ENCODE data around the gene ODR4.
"Not testable (repeated sequence)": the region's sequence is repeated elsewhere in the genome, so short reads cannot be mapped to it uniquely, and the experiment has no call there.

ODR4 gene

DNA sequence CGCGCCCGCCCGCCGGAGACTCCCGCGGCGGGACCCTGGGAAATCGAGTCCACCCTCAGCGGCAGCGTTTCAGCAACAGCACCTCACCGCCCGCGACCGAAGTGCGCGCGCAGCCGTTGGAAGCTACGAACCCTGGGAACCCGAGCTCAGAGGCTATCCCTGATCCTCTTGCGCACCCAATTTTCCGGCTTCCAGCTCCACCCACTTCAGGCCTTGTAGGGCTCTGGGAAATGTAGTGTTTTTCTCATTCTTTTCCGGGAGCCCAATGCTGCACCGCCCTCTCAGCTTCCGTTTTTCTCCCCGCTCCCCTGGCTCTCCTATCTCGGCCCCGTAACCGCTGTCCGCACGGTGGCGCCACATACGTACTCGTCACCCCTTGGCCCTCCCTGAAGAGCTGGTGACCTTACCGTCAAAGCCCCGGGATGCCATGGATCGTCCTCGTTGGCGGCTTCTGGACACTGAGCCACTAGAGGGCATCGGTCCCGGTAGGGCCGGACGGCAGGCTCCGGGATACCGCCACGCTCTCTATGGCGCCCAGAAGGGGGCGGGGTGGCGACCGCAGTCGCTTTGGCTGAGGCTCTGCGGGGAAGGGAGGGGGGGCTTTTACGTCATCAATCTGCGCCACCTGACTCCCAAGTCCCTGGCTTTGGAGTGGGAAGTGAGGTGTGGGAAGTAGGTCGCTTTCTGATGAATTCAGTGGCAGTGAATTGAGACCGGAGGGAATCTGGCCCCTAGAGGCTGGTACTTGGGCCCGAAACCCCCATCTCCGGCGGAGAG is at the start of gene ODR4, which contains the start of gene TPR:
ODR4 (plus strand) TSS at position 687 of the 777 bp plus-strand sequence. CDS start 3,948 bp downstream, outside the sequence.
TPR (minus strand) TSS at position 102 of the 777 bp plus-strand sequence. CDS start 225 bp downstream, outside the sequence.
- peak; percentile 99 for DNase-seq

DNA sequence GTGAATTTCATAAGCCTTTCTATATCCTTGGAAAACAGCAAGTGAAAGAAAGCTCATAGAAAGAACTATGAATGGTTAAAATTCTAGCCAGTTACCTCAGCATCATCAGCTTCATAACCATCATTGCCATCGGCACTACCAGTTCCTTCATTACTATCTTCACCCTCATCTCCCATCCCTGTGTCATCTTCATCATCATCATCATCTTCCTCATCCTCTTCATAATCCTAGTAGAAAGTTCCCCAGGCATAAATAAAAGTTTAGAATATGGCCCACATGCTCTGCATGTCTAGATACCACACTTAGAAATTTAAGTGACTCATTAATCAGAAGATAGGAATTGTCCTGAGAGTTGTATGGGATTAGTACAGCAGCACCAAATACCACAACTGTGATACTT is 49.6 kb upstream of the ODR4 start:
- DNase-seq = no peak

DNA sequence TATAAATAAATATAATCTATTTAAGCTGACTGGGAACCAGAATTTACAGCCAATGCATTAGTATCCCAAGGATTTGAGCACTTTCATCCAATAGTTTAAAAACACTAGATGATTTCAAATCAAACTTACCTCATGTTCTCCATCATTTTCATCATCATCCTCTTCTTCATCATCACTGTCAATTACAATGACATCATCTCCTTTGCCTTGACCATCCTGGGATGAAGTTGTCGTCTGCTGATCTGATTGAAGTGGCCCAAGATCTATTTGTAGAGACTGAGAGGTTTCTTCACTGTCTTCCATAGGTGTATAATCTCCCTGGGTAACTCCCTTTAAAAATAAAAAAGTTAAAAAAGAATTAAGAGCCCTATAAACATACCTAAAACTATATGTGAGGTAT is 48.3 kb upstream of the ODR4 start:
- DNase-seq = no peak

DNA sequence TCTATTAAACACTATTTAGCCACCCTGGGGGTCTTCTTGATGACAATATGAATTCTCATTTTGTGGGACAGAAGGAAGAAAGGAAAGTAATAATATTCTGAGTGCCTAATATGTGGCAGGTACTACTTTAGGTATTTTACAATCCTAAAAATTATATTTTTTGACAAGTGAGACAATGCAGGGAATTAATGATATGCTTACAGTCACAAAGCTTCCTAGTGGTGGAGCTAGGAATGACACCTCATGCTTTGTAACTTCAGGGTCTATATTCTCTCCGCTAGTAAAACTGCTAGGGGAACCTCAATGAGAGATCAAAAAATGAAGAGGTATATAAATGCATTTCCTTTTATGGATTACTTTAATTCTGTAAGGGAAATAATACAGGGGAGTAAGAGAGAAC is 44.9 kb upstream of the ODR4 start:
- no peak for DNase-seq

DNA sequence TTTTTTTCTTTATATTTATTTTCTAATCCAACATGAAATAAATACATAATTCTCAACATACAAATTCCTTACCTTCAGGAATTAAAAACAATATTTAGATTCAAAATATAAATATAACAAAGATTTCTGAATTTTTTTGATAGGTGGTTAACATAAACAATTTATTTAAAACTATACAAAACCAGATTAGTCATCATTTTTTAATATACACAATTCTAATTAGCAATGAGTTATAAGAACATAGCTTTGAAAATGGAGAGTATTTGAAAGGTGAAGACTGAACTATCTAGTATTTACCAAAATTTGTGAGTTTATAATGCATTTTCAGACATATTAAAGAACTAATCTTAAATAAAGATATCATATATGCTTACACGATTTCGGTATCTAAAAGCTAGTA is 38.1 kb upstream of the ODR4 start:
- DNase-seq = no peak

DNA sequence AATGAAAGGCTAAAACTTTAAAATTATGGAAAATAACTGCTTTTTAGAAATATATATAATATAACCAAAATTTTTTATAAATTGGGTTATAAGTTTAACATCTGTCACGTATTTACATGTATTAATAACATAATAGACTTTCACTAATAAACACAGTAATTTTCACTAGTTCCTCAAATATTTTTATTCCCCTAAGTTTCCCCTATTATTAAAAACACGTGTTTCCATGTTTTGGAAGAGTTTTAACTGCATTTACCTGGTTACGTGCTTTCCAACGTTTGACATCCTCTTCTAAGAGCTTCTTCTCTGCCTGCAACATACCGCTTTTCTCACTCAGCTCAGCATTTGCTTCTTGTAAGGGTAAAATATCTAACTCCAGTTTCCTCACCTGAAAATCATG is 34.9 kb upstream of the ODR4 start:
- no peak for DNase-seq

DNA sequence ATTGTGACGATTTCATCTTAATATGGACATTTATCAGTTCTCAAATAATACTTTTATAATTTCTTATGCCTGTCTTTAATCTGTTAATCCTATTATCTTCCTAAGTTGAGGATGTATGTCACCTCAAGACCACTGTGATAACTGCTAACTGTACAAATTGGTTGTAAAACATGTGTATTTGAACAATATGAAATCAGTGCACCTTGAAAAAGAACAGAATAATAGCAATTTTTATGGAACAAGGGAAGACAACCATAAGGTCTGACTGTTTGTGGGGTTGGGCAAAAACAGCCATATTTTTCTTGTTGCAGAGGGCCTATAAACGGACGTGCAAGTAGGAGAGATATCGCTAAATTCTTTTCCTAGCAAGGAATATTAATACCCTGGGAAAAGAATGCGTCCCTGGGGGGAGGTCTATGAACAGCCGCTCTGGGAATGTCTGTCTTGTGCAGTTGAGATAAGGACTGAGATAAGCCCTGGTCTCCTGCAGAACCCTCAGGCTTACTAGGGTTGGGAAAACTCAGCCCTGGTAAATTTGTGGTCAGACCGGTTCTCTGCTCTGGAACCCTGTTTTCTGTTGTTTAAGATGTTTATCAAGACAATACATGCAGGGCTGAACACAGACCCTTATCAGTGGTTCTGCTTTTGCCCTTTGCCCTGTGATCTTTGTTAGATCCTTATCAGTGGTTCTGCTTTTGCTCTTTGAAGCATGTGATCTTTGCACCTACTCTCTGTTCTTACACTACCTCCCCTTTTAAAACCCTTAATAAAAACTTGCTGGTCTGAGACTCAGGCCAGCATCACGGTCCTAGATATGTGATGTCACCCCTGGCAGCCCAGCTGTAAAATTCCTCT is 27.6 kb upstream of the ODR4 start:
- not testable (repeated sequence) for DNase-seq

DNA sequence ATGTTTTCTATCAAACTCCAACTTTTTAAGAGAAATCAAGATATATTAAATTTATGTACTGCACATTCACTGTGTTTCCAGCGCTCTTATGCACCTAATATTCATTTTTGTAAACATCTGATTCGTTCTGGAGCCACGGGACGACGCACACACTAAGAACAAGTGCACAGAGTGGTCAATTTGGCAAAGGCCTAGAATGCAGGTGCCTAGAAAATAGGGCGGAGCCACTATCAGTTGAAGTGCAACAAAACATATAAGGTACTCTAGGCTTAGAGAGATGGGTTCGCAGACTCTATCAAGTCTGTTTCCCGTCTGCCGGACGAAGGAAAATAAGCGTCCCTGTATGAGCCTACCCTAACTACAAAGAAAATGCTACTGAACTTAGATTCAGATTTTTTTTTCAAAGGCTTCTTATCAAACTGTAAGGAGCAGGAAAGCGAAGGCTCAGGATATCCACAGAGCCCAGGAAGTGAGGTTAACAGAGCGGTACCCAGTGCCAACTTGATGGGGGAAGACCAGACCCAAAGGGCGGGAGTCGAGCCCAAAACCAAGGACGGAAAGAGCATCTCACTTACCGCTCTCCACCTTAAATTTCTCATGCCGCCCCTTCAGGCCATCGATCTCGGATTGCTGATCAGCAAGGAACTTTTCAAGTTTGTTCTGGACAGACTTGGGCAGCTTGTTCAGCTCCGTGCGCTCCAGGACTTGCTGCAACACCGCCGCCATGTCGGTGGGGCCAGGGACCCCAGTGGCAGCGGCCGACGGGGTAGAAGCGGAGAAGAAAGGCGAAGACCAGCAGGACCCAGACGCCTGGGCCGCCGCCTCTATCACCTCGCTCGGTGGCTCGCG is 1.1 kb upstream of the ODR4 start:
- peak; percentile 65 for DNase-seq

DNA sequence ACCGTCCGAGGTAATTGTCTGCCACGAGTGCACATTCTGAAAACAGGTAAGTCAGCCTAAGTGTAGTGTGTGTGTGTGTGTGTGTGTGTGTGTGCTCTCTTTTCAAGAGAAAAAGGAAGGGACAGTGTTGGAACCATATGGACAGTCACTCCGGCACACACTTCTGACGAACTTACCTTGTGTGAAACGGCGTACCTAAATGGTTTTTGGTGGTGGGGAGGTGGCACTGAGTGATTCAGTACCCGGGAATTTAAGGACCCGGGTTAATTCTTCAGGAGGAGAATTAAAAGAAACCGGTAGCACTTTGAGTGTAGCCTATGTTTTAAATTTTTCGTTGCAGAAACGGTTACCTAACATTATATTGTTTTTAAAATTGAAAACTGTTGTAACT is 286 bp downstream of the ODR4 start:
- DNase-seq = no peak

DNA sequence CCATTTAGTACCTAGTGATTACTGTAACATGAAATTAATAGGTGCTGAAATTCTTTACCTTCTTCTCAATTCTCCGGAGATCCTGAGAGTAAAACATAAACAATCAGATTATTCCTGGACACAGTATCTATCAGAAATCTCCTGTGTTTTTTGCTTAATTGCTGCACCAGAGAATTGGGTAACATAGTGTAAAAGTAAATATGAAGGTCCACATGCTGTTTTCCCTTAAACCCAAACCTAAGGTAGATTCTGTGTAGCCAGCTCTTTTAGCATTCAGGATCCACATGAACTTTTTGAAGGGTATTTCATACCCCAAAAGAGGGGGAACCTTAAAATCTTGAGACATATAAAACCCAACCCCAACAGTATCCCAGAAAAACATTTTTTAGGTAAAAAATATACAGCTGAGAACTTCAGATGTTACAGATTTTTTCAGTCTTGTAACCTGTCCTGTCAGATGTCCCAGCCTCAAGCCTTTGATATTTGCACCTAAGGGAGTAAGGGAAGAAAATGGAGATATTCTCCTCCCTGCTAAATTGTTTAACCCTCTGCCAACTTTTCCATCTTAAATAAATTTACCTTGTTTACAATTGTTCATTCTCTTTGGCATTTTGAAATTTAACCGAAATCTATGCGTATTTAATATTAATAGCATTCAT is 11.2 kb downstream of the ODR4 start:
- no peak for DNase-seq

DNA sequence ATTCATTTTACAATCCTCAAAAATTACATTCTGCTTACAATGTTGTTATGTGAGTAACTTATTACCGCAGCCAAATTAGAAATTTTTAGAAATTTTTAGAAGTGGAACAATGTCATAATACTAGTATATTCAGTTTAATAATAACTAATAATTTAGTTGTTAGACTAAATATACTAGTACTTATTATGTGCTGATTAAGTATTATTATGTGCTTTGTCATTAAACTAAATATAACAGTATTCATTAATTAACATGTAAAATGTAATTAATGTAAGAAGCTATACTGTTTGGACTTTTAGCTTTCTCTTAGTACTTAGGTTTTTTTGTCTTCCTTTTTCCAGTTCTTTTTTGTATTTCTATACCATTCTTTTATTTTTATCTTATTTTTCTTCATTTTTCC is 15.3 kb downstream of the ODR4 start:
- DNase-seq = no peak

DNA sequence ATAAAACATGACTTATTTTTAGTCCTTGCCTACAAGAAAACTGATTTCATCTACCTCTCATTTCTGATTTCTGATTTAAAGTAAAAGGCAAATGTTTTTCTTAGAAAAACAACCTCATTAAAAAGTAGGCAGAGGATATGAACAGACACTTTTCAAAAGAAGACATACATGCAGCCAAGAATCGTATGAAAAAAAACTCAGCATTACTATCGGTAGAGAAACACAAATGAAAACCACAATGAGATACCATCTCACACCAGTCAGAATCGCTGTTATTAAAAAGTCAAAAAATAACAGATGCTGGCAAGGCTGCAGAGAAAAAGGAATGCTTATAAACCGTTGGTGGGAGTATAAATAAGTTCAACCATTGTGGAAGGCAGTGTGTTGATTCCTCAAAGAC is 16.2 kb downstream of the ODR4 start:
- no peak for DNase-seq

DNA sequence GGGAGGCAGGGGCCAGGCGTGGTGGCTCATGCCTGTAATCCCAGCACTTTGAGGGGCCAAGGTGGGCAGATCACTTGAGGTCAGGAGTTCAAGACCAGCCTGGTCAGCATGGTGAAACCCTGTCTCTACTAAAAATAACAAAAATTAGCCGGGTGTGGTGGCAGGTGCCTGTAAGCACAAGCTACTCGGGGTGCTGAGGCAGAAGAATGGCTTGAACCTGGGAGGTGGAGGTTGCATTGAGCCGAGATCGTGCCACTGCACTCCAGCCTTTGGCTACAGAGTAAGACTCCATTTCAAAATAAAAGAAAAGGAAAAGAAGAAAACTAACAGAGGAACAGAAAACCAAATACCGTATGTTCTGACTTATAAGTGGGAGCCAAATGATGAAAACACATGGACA is 17.1 kb downstream of the ODR4 start:
- not testable (repeated sequence) for DNase-seq

DNA sequence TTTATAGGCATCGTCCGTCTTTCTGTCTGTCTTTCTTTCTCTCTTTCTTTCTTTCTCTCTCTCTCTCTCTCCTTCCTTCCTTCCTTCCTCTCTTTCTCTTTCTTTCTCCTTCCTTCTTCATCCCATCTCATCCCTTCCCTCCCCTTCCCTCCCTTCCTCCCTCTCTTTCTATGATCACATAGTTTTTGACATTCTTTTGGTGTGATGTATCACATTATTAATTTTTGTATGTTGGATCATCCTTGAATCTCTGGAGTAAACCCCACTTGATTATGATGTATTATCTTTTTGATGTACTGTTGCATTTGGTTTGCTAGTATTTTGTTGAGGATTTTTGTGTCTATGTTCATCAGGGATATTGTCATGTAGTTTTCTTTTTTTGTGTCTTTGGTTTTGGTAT is 25.8 kb downstream of the ODR4 start:
- DNase-seq = not testable (repeated sequence)

DNA sequence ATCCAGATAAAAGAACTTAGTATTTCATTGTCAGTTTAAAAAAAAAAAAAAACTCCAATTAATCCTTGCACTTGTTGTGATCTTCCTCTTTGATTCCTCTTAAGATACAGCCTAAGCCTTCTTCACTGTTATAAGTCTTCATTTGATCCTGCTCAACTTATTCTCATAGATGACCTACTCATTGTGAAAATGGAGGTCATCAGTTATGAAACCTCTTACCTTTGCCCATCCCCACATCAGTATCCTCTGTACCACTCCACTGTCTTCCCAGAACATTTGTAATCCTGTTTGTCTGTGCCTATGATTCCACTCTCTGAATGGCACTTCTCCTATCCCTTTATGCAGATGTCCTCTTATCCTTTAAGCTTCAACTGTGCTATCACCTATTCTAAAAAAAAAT is 28.0 kb downstream of the ODR4 start:
- DNase-seq = no peak

DNA sequence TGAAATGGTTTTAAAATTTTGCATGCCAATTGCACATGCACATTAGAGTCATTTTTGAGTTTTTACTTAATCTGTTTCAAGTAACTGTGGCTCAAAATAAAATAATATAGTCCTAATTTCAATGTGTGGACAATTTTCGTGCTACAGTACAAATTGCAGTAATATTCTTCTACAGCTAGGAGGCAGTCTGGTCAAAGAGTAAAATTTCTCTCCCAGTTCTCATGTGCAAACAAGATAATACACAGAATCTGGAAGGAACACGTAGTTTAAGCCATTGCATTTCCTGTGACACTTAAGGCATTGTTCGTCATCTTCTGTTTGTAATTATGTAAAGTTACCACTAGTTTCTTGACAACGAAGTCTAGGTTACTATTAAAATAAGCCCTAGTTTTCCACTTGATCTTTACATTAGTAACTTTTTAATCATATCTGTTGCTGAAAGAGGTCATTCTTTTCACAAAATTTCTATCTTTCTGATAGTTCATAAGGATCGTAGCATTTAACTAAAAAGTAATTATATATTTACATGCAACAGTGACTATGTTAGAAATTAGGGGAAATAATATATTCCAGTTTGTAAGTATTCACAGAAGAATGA is 28.9 kb downstream of the ODR4 start:
- DNase-seq = no peak

DNA sequence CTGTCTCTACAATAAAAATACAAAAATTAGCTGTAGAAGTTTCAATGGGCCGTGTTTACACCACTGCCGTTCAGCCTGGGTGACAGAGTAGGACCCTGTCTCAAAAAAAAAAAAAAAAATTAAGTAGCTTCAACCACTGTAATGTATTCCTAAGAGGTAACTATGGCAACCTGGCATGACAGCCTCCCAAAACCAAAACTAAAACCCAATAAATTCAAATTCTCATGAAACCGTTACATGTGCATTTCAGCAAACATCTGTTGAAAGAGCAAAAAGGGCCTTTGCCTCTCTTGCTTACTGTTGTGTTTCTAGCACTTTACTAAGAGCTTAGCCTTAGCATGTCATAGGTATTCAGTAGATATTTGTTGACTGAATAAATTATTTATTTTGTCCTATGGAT is 33.5 kb downstream of the ODR4 start:
- DNase-seq = no peak

DNA sequence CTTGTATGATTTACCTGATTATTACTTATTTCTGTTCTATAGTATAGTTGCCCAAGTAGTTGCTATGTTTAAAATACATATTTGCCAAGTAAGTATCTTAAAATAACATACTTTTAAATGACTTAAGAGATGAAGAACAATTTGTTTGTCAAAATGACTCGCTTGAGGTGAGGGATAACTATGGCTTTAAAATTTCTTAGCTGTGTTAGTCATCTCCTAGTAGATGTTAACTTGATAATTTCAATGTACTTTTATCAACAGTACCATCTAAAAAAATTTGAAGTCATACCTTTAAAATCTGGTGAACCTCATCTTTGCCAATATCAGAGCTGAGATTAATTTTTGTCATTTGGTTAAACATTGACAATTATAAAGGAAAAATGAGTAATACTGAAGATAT is 37.7 kb downstream of the ODR4 start:
- DNase-seq = no peak

DNA sequence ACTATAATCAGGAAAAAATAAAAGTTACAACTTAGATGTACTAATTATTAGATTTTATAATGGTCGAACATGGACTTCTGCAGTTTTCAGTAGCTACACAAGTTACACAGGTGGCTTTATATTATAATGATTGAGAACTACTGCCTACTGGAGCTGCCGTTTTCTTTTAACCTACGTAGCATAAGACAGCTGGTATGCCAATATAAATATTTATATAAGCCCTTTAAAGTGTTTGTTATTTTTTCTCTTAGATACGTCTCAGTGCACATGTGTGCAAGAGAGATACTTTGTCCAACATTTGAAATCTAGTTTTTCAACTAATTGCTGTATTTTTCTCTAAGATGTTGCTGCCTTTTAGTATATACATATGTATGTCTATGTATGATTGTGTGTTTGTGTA is 42.9 kb downstream of the ODR4 start:
- DNase-seq = no peak

DNA sequence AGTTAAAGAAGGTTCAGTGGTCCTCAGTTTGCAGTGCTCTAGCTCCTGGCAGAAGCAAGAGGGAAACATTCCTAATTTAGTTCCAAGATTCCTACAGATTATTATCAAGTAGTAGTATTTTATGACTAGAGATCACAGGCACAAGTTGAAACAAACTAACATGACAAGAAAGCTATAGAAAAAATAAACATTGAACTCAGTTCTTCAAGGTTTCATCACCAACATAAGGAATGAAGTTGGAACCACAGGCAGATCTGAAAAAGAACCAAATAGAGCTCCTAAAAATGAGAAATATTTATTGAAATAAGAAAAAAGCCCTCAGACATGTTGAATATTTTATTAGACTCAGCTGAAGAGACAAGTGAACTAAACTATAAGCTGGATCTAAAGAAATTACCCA is 44.7 kb downstream of the ODR4 start:
- DNase-seq = no peak

DNA sequence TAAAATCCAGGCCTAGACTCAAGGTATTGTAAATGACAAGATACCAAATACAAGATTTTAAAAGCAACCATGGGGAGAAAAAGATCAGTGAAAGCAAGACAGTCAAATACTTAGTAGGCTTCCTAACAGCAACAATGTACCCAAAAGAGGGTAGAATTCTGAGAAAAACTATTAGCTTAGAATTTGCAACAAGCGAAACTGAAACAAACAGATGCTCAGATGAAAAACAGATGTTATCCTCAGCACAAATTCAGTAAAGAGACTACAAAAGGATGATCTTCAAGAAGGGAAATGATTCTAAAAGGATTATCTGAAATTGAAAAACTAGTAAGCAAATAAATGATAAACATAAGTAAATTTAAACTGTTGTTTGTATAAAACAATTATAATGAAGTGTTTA is 45.3 kb downstream of the ODR4 start:
- DNase-seq = no peak

DNA sequence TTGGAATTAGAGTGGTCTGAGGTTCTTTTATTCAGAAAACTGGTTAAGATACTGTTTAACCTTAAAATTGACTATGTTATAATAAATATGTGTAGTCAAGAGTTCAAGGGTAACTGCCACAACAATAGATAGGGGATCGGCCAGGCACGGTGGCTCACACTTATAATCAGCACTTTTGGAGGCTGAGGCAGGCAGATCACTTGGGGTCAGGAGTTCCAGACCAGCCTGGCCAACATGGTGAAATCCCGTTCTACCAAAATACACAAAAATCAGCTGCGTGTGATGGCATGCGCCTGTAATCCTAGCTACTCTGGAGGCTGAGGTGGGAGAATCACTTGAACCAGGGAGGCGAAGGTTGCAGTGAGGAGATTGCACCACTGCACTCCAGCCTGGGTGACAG is 45.8 kb downstream of the ODR4 start:
- DNase-seq = no peak
